Stimulated activated CD4-positive, alpha-beta T cell treated with anti-CD3 and anti-CD28 coated beads, Interleukin-1b, Interleukin-23, amount 100 ng/mL, for 24 hours (primary cell): ENCODE results near the gene SLC25A28.

Source experiments
- DNase-seq, 4 experiments: peaks; one replicate each; pipeline ENCODE4 v3.0.0-alpha.2; 2020; ENCODE audit warnings: low read depth in 4 of 4, low spot score in 1 of 4

Gene SLC25A28, protein sequence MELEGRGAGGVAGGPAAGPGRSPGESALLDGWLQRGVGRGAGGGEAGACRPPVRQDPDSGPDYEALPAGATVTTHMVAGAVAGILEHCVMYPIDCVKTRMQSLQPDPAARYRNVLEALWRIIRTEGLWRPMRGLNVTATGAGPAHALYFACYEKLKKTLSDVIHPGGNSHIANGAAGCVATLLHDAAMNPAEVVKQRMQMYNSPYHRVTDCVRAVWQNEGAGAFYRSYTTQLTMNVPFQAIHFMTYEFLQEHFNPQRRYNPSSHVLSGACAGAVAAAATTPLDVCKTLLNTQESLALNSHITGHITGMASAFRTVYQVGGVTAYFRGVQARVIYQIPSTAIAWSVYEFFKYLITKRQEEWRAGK

GRCh38 chr10:99619851-99620710 lies at the start of gene SLC25A28:
Gene SLC25A28 (minus strand): TSS chr10:99620439. CDS start chr10:99620335, 104 bp downstream.
- peak; percentile 83 to 94 (median 88) for DNase-seq

GRCh38 chr10:99667108-99667751 lies 47.0 kb upstream of the SLC25A28 start:
- DNase-seq, result no peak

GRCh38 chr10:99665304-99665703 lies 45.1 kb upstream of the SLC25A28 start:
- DNase-seq, result no peak

DNA sequence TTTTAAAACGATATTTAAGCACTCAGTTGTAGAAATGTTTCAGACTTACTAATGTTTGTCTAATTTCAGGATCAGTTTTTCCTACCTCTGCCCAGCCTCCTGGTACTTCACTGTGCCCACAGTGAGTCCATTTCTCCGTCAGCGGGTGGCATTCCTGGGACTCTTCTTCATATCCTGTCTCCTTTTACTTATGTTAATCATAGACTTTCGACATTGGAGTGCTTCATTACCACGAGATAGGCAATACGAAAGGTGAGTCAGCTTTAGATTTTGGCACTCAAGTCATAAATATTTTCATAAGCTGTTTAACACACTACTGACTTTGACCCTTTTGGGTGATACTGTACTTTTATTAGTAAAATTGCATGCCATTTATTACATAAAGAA lies 41.1 kb upstream of the SLC25A28 start:
- DNase-seq, result no peak

DNA sequence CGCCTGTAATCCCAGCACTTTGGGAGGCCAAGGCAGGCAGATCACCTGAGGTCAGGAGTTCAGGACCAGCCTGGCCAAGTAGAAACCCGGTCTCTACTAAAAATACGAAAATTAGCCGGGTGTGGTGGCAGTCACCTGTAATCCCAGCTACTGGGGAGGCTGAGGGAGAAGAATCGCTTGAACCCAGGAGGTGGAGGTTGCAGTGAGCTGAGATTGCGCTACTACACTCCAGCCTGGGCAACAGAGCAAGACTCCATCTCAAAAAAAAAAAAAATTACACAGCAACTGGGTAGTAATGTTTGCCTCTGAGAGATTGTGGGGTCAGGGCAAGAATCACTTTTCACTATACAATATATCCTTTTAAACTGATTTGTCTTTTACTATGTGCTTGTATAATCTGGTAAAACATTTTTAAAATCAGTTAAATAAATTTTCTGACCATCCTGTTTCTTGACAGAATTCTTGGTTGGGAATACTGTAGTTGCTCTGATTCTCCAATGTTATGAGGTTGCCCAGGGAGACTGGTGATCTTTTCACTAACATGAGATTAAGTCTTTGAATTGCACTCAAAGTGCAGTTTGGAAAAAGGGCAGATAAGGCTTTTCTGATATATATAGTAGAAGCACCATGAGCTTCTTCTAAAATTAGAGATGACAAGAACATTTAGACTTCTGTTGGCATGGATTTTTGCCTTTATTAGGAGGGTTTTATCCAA lies 40.6 kb upstream of the SLC25A28 start:
- DNase-seq, result no peak

DNA sequence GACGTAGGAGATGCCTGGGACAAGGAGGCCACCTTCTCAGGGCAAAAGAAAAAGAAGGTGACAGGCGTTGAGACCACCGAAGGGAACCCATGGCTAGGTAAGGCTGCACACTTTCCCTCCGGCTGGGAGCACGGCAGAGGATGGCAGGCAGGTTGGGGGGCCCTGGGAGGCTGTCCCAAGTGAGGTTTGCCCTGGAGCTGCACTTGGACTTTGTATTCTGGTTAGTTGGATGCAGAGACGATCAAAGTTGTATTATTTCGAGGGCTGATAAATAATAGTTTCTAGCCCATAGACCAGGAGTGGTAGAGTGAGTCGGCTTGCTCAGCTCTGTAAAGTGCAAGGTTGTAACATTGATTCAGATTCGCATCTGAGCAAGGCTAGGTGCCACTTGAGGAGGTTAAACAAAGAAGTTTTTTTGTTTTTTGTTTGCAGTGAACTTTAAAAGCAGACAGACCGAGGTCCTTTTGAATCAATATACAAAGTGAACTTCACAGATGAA lies 39.7 kb upstream of the SLC25A28 start:
- no peak for DNase-seq

GRCh38 chr10:99659031-99659867 lies 39.0 kb upstream of the SLC25A28 start, which contains the start of gene ENTPD7:
Gene ENTPD7 (plus strand): TSS chr10:99659509. CDS start chr10:99659957, 448 bp downstream.
- peak; percentile 74 to 91 (median 81) for DNase-seq

GRCh38 chr10:99658622-99659030 lies 38.4 kb upstream of the SLC25A28 start:
- DNase-seq, result peak; percentile 25 to 47 (median 36)

- DNase-seq, result no peak
These were observed 36.2 kb upstream of the SLC25A28 start for GRCh38 chr10:99656199-99657064.

DNA sequence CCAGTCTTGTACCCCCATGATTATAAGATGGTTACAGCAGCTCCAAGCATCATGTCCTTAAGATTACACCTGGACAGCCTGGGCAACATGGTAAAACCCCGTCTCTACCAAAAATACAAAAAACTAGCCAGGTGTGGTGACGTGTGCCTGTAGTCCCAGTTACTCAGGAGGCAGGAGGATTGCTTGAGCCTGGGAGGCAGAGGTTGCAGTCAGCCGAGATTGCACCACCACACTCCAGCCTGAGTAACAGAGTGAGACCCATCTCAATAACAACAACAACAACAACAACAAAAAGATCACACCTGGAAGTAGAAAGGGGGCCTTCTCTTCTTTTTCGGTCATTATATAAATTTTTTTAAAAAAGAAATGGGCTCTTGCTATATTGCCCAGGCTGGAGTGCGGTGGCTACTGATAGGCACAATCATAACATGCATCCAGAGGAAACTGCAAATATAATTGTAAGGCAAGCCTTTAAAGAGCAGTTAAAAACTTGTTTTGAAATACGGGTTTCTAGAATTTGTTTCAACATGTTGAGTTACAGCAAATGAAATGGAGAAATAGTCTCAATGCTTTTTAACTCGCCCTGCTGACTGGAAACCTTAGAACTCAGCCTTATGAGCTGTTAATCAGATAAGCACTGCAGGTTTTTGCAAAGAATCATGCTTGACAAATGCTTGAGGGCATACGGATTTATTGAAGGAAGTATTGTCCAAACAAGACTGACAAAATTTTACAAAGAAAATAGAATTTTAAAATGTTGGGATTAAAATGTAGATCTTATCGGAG lies 34.3 kb upstream of the SLC25A28 start:
- no peak for DNase-seq

- no peak for DNase-seq
These were observed 32.7 kb upstream of the SLC25A28 start for GRCh38 chr10:99652800-99653390.

DNA sequence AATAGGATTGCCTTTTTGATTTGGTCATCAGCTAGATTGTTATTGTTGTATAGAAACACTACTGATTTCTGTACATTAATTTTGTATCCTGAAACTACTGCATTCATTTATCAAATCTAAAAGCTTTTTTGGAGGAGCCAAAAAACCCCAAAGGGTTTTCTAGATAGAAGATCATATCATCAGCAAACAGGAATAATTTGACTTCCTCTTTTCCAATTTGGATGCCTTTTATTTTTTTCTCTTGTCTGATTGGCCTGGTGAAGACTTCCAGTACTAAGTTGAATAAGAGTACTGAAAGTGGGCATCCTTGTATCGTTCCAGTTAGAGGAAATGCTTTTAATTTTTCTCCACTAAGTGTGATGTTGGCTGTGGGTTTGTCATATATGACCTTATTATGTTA lies 28.5 kb upstream of the SLC25A28 start:
- DNase-seq, result no peak

- DNase-seq, result no peak
These were observed 27.4 kb upstream of the SLC25A28 start for GRCh38 chr10:99647601-99648151.

DNA sequence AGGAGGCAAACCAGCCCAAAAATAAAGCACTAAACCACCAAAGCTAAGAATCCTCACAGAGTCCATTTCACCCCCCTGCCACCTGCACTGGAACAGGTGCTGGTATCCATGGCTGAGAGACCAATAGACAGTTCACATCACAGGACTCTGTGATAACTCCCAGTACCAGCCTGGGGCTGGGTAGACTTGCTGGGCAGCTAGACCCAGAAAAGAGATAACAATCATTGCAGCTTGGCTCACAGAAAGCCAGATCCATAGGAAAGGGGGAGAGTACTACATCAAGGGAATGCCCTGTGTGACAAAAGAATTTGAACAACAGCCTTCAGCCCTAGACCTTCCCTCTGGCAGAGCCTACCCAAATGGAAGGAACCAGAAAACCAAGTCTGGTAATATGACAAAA lies 13.6 kb upstream of the SLC25A28 start:
- no peak for DNase-seq

GRCh38 chr10:99631496-99631895 lies 11.3 kb upstream of the SLC25A28 start:
- no peak for DNase-seq

DNA sequence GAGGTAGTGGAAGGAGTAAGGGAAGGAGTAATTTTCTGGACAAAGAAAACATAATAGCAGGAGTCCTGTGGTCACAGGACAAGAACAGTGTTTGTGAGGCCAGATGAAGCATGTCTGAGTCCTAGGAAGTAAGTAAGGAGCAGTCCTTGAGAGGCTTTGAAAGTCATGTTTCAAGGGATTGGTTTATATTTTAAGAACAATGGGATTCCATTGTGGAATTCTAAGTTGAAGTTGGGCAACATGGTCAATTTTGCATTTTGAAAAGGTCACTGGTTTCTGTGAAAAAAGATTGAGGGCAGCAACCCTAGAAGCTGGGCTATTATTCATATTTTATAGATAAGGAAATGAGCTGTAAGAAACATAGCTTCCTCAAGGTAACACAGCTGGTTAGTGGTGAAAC lies 10.8 kb upstream of the SLC25A28 start:
- DNase-seq, result no peak

DNA sequence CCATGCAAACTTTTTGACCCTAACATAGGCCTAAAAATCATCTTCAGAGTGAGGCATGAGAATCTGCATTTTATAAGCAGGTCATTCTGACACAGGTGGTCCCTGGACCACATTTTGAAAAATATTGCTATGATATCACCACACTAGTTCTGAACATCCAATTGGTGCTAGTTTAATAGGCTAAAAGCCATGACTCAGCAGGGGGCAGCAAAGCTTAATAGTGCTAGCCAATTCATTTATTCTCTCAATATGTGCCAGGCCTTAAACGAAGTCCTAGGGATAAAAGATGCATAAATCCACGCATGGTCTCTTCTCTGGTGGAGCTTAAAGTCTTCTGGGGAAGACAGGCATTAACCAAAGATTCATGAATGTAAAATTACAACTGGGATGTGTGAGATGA lies 10.2 kb upstream of the SLC25A28 start:
- DNase-seq, result no peak

- no peak for DNase-seq
These were observed 9.4 kb upstream of the SLC25A28 start for GRCh38 chr10:99629625-99629978.
